ENCODE results near the gene ITGB7.
"Not testable (repeated sequence)": the region's sequence is repeated elsewhere in the genome, so short reads cannot be mapped to it uniquely, and the experiment has no call there.

Gene ITGB7

GRCh38 chr12:53173085-53173715 is 33.9 kb downstream of the ITGB7 start:
- DNase-seq, result no peak

GRCh38 chr12:53172352-53172751 is 34.7 kb downstream of the ITGB7 start:
- no peak for DNase-seq

- no peak for DNase-seq
These were observed 35.2 kb downstream of the ITGB7 start for GRCh38 chr12:53171725-53172329.

- DNase-seq, result no peak
These were observed 36.0 kb downstream of the ITGB7 start for GRCh38 chr12:53170876-53171724.

- no peak for DNase-seq
These were observed 36.8 kb downstream of the ITGB7 start for GRCh38 chr12:53170215-53170614.

GRCh38 chr12:53169644-53170043 is 37.4 kb downstream of the ITGB7 start:
- no peak for DNase-seq

- DNase-seq, result no peak
These were observed 40.2 kb downstream of the ITGB7 start for GRCh38 chr12:53166837-53167236.

- not testable (repeated sequence) for DNase-seq
These were observed 44.0 kb downstream of the ITGB7 start for GRCh38 chr12:53163008-53163407.

GRCh38 chr12:53161119-53161911 is 45.7 kb downstream of the ITGB7 start:
- DNase-seq, result no peak

- no peak for DNase-seq
These were observed 46.4 kb downstream of the ITGB7 start for GRCh38 chr12:53160673-53161072.

GRCh38 chr12:53160000-53160399 is 47.1 kb downstream of the ITGB7 start:
- no peak for DNase-seq

- DNase-seq, result peak; percentile 59
These were observed 47.7 kb downstream of the ITGB7 start for GRCh38 chr12:53159195-53159839.

GRCh38 chr12:53152390-53152789 is 54.7 kb downstream of the ITGB7 start:
- no peak for DNase-seq

GRCh38 chr12:53151039-53151438 is 56.0 kb downstream of the ITGB7 start:
- DNase-seq, result no peak

GRCh38 chr12:53147653-53148052 is 59.4 kb downstream of the ITGB7 start:
- DNase-seq, result no peak

- no peak for DNase-seq
These were observed 59.9 kb downstream of the ITGB7 start for GRCh38 chr12:53147181-53147580.

- DNase-seq, result no peak
These were observed 61.4 kb downstream of the ITGB7 start for GRCh38 chr12:53145383-53146260.

GRCh38 chr12:53143355-53143754 is 63.7 kb downstream of the ITGB7 start:
- no peak for DNase-seq
